Panc1 (cell line): Measurements from ENCODE around the gene SNTA1.

Experiments used
- POLR2AphosphoS5 ChIP-seq: IDR thresholded peaks from 2 replicates; pipeline ENCODE4 v1.6.1; 2012; ENCODE audit warnings: mild to moderate bottlenecking, low read depth, low read length, moderate library complexity
- SIN3A ChIP-seq: IDR thresholded peaks from 2 replicates; pipeline ENCODE4 v1.6.1; 2012; ENCODE audit warnings: low read depth, mild to moderate bottlenecking, low read length, moderate library complexity, borderline replicate concordance; ENCODE audit not compliant: insufficient read depth
- TCF7L2 ChIP-seq: IDR thresholded peaks from 2 replicates; pipeline ENCODE4 v1.6.1; 2011; ENCODE audit warnings: mild to moderate bottlenecking, low read depth, low read length, inconsistent platforms
- TF ChIP-seq, protein P1 (sequence below): fragments of 450-650 bp; IDR thresholded peaks from 2 replicates; pipeline ENCODE4 v1.5.1; 2017; ENCODE audit warnings: mild to moderate bottlenecking

DNA sequence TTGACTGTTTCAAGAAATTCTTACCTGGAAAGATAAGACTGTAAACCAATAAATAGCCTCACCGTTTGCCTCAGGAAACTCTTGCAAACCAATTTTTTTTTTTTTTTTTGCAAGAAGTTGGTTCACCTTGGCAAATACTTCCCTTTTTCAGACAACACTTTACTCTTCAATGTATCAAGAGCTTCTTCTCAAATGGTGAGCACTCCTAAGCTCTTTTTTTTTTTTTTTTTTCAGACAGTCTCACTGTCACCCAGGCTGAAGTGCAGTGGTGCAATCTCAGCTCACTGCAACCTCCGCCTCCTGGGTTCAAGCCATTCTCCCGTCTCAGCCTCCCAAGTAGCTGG lies 22.7 kb upstream of the SNTA1 start:
- TF ChIP-seq, protein P1, sequence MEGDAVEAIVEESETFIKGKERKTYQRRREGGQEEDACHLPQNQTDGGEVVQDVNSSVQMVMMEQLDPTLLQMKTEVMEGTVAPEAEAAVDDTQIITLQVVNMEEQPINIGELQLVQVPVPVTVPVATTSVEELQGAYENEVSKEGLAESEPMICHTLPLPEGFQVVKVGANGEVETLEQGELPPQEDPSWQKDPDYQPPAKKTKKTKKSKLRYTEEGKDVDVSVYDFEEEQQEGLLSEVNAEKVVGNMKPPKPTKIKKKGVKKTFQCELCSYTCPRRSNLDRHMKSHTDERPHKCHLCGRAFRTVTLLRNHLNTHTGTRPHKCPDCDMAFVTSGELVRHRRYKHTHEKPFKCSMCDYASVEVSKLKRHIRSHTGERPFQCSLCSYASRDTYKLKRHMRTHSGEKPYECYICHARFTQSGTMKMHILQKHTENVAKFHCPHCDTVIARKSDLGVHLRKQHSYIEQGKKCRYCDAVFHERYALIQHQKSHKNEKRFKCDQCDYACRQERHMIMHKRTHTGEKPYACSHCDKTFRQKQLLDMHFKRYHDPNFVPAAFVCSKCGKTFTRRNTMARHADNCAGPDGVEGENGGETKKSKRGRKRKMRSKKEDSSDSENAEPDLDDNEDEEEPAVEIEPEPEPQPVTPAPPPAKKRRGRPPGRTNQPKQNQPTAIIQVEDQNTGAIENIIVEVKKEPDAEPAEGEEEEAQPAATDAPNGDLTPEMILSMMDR = no peak
- TF ChIP-seq POLR2AphosphoS5 (no peak), TCF7L2 (no peak), SIN3A (no peak)
